Measurements from ENCODE around the gene MREG.

MREG gene

GRCh38 chr2:216033403-216033802 is 20.1 kb upstream of the MREG start:
- TF ChIP-seq POLR2A (IDR thresholded peaks at IDR 0.05; ENCODE audit: low read length), result no peak
- TF ChIP-seq GATA1 (IDR thresholded peaks at IDR 0.05; ENCODE audit: low read depth, low read length), result no peak
- DNase-seq, result no peak

GRCh38 chr2:216031960-216032689 is 18.8 kb upstream of the MREG start:
- DNase-seq, result no peak
- TF ChIP-seq GATA1 (IDR thresholded peaks at IDR 0.05; ENCODE audit: low read depth, low read length) (no peak), POLR2A (IDR thresholded peaks at IDR 0.05; ENCODE audit: low read length) (no peak)

DNA sequence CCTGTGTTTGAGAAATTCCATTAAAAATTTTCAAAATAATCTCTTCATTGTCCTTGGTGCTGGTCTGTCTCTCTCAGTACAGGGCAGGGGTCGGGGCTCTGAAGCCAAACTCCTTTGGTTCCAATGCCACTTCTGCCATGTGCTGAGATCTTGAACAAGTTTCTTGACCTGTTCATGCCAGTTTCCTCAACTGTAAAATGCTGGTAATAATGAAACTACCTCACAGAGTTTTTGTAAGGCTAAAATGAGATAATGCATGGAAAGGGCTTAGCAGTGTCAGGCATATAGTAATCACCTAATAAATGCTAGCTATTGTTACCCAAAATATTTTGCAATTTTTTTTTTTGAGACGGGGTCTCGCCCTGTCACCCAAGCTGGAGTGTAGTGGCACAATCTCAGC is 16.9 kb upstream of the MREG start:
- no peak for DNase-seq
- TF ChIP-seq POLR2A (IDR thresholded peaks at IDR 0.05; ENCODE audit: low read length), result no peak
- no peak for TF ChIP-seq GATA1 (IDR thresholded peaks at IDR 0.05; ENCODE audit: low read depth, low read length)

DNA sequence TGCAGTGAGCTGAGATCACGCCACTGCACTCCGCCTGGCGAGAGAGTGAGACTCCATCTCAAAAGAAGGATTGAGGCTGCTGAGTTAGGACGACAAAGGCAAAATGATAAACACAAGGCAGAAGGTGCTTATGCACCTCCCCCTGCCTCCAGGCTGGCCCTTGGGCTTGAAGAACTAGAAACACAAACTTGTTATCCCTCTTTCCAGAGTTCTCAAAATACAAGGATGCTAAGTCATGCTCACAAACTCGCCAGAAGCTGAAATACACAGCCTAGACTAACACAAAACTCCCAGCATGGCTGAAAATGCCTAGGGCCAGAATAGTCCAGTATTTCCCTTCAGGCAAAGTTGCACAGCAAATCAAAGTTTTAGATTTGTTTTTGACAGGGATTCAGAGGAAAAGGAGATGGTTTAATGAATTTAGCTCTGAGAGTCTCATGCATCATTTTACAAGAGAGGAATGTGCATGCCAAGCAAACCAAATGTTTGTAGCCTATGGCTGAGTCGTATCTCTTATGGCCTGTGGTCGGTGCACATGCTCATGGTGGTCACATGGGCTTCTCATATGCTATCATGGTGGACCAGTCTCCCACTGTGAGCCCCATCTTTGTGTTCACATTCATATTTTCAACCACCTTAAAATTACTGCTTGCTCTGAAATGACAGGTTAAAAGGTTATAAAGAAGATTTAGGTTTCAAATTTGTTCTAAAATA is 16.2 kb upstream of the MREG start:
- TF ChIP-seq GATA1 (IDR thresholded peaks at IDR 0.05; ENCODE audit: low read depth, low read length) (no peak), POLR2A (IDR thresholded peaks at IDR 0.05; ENCODE audit: low read length) (no peak)
- DNase-seq, result no peak

- DNase-seq, result no peak
- TF ChIP-seq POLR2A (IDR thresholded peaks at IDR 0.05; ENCODE audit: low read length) (no peak), GATA1 (IDR thresholded peaks at IDR 0.05; ENCODE audit: low read depth, low read length) (no peak)
Observed at GRCh38 chr2:216024779-216025336, 11.5 kb upstream of the MREG start.

- peak; percentile 50 to 72 for DNase-seq
- TF ChIP-seq GATA1 (IDR thresholded peaks at IDR 0.05; ENCODE audit: low read depth, low read length) (no peak), POLR2A (IDR thresholded peaks at IDR 0.05; ENCODE audit: low read length) (no peak)
Observed at GRCh38 chr2:216023055-216023648, 9.8 kb upstream of the MREG start.

- TF ChIP-seq GATA1 (IDR thresholded peaks at IDR 0.05; ENCODE audit: low read depth, low read length), result no peak
- no peak for TF ChIP-seq POLR2A (IDR thresholded peaks at IDR 0.05; ENCODE audit: low read length)
- no peak for DNase-seq
Observed at GRCh38 chr2:216021768-216022565, 8.6 kb upstream of the MREG start.

DNA sequence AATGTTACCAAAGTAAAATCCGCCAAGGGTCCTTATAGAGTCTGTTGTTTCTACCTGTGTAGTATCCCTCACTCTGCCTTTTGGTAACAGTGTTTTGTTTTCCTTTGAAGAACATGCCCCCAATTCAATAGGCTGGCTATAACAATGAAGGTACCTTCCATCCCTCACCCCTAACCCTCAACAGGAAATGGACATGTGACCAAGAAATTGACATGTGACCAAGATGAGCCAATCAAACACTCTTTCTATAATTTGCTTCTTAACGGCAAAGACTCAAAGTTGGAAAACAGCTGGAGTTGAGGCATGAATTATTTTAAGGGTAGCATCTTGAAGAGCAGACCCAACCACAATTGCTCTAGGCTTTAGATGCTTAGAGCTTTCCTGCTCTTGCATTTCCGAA is 5.4 kb upstream of the MREG start:
- TF ChIP-seq GATA1 (IDR thresholded peaks at IDR 0.05; ENCODE audit: low read depth, low read length), result no peak
- no peak for DNase-seq

DNA sequence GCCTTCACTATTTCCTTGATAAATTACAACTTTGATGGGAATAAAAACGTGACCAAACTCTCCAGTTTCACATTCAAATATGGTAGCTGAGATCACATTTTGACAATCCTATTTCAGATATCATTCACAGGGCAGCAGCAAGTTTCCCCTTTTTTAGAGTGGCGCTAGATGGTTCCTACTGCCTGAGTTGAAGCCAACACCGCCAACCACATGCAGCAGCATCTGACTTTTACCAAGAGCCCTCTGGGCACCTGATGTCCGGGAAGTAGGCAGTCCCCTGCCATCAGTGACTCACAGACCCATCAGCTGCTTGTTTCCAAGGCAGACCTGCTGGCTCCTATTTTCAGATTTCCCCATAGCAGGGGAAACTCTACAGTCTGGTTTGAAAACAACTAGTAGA is 4.0 kb upstream of the MREG start:
- DNase-seq, result no peak
- TF ChIP-seq GATA1 (IDR thresholded peaks at IDR 0.05; ENCODE audit: low read depth, low read length) (no peak), POLR2A (IDR thresholded peaks at IDR 0.05; ENCODE audit: low read length) (no peak)

- DNase-seq, result no peak
- TF ChIP-seq GATA1 (IDR thresholded peaks at IDR 0.05; ENCODE audit: low read depth, low read length), result no peak
- TF ChIP-seq POLR2A (IDR thresholded peaks at IDR 0.05; ENCODE audit: low read length), result no peak
Observed at GRCh38 chr2:216016581-216016980, 3.2 kb upstream of the MREG start.

DNA sequence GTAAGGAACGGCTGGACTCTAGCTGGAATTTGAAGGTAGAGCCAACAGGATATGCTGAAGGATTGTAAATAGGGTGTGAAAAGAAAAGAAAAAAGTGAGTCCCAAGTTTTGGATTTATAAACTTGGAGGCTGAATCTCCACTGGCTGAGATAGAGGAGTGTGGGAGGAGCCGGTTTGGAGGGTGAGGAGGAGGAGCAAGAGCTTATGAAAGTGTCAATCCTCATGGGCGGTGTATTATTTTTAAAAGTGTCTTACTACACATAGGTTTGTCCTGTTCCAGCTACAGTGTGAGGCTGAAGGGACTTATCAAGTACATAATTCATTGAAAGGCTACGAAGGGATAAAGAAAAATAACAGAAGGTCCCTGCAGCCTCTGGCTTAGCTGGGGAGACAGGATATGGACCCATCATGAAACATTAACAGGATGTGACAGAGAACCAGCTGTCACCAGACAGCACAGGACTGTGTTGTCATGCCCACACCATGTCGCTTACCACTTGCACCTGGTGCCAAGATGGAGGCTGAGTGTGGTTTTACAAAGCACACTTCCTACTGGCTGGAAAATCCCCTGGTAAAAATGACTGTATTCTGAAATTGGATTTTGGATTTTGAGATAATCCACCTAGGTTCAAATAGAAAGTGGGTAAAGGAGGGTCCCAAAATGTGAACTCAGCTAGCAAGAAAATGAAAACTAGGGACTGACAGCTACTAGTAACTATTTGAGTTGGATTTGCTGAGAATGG is 2.5 kb upstream of the MREG start:
- no peak for DNase-seq
- no peak for TF ChIP-seq POLR2A (IDR thresholded peaks at IDR 0.05; ENCODE audit: low read length)

DNA sequence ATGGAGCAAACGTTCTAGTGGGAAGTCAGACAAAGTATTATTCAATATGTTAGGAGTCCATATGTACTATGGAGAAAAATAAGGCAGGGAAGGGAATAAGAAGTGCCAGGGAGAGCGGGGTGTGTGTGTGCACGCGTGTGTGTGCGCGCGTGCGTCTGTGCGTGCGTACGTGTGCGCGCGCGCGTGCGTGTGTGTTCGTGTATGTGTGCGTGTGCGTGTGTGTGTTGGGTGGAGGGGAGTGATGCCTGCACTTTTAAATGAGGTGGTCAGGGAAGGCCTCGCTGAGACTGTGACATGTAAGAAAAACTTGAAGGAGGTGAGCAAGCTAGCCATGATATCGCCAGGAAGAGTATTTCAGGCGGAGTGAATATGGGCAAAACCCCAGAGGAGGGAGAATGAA is 1.6 kb upstream of the MREG start:
- DNase-seq, result no peak
- TF ChIP-seq POLR2A (IDR thresholded peaks at IDR 0.05; ENCODE audit: low read length) (no peak), GATA1 (IDR thresholded peaks at IDR 0.05; ENCODE audit: low read depth, low read length) (no peak)

DNA sequence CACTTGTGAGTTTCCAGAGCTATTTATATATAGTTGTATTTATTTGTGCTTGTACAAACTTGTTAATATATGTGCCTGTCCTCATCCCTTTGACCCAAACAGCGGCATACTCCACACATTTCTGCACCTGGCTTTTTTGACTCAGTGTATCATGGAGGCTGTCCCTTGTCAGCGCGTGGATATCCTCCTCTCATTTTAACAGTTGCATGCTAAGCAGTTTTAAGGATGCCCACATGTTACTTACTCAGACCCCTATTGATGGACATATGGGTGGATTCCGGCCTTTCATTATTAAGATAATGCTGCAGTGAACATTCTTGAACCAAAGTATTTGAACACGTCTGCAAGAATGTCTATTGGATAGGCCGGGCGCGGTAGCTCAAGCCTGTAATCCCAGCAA is 655 bp upstream of the MREG start:
- no peak for DNase-seq

More for the DNA sequence above, 655 bp upstream of the MREG start:
- TF ChIP-seq POLR2A (IDR thresholded peaks at IDR 0.05; ENCODE audit: low read length), result peak; percentile 0
- no peak for TF ChIP-seq GATA1 (IDR thresholded peaks at IDR 0.05; ENCODE audit: low read depth, low read length)
